Endodermal cell (in vitro differentiated cells): Measurements from ENCODE around the gene TMEM164. TPM values are rescaled to one million over a fixed set of nuclear protein-coding genes. Genes with fewer than 3 reads are reported as not detected.
A peak's percentile ranks its signal among the peaks of the same experiment; 100 is the strongest.

Source experiments
- DNase-seq: peaks from one replicate; pipeline ENCODE4 v3.0.0-alpha.2; 2017
- H3K27ac ChIP-seq: 2 replicates; pipeline ENCODE4 v1.5.1; 2013; ENCODE audit warnings: mild to moderate bottlenecking, low read depth, low read length, moderate library complexity
- H3K27me3 ChIP-seq: 2 replicates; pipeline ENCODE4 v1.6.1; 2013; ENCODE audit warnings: mild to moderate bottlenecking, low read length, moderate library complexity; ENCODE audit not compliant: insufficient read depth, control insufficient read depth, poor library complexity, severe bottlenecking
- H3K36me3 ChIP-seq: 2 replicates; pipeline ENCODE4 v1.7.0; 2013; ENCODE audit warnings: mild to moderate bottlenecking, low read length, moderate library complexity; ENCODE audit not compliant: control insufficient read depth, insufficient read depth
- H3K4me1 ChIP-seq: one replicate; pipeline ENCODE4 v1.7.0; 2013; ENCODE audit warnings: low read length; ENCODE audit not compliant: control insufficient read depth, insufficient read depth
- H3K4me3 ChIP-seq: 2 replicates; pipeline ENCODE4 v1.5.1; 2013; ENCODE audit warnings: mild to moderate bottlenecking, low read length, moderate library complexity
- H3K9ac ChIP-seq: 2 replicates; pipeline ENCODE4 v1.6.1; 2013; ENCODE audit warnings: mild to moderate bottlenecking, low read length, moderate library complexity; ENCODE audit not compliant: poor library complexity, severe bottlenecking; ENCODE audit errors: extremely low read depth
- H3K9me3 ChIP-seq: 2 replicates; pipeline ENCODE4 v1.6.1; 2013; ENCODE audit warnings: mild to moderate bottlenecking, low read length, moderate library complexity; ENCODE audit not compliant: control insufficient read depth
- H3K27ac Mint-ChIP-seq: 2 replicates; pipeline ENCODE4 v1.8.0; 2020; ENCODE audit warnings: mixed read lengths
- H3K27me3 Mint-ChIP-seq: 2 replicates; pipeline ENCODE4 v1.8.0; 2021; ENCODE audit warnings: mild to moderate bottlenecking, mixed read lengths; ENCODE audit not compliant: insufficient read depth
- H3K36me3 Mint-ChIP-seq: 2 replicates; pipeline ENCODE4 v1.8.0; 2020; ENCODE audit warnings: low read depth, mixed read lengths
- H3K4me1 Mint-ChIP-seq: 2 replicates; pipeline ENCODE4 v1.8.0; 2020; ENCODE audit warnings: mixed read lengths
- H3K4me3 Mint-ChIP-seq: 2 replicates; pipeline ENCODE4 v1.8.0; 2020; ENCODE audit warnings: mild to moderate bottlenecking, moderate library complexity, mixed read lengths
- H3K9me3 Mint-ChIP-seq: 2 replicates; pipeline ENCODE4 v1.8.0; 2020; ENCODE audit warnings: mild to moderate bottlenecking, mixed read lengths
- CTCF ChIP-seq: fragments of 200-600 bp; sonication (generic); conservative IDR thresholded peaks from 2 replicates; pipeline ENCODE4 v1.5.0; 2021; ENCODE audit warnings: antibody characterized with exemption, mild to moderate bottlenecking
- WGBS, 2 experiments: methylation state at CpG; one replicate each; pipeline versions ENCODE4 v1.1.5 to v1.1.7; 2013; ENCODE audit warnings: missing lambda C conversion rate in 2 of 2, mixed read lengths in 1 of 2; ENCODE audit not compliant: insufficient coverage in 1 of 2, insufficient read length in 1 of 2; 5-methylcytosine and 5-hydroxymethylcytosine counted together
- microRNA-seq: library from miRNA; unstranded; fragments of <30 nt; microRNA quantifications from one replicate; pipeline ENCODE4 v1.2.0, GENCODE V29; 2020; ENCODE audit warnings: borderline microRNAs expressed
- total RNA-seq, 2 donors: library from RNA; stranded (reverse); fragmentation: NEBNext Ultra II Directional in 1 of 2; extraction: Animal tissue kit (Norgen Biotek cat#: 25700) in 1 of 2; gene quantifications; 2 replicates in 1 of 2; 3 replicates in 1 of 2; pipeline ENCODE4 v1.2.1, GENCODE V29; 2021

The TMEM164 gene
- total RNA-seq, 2 donors from 2014 or later, result 30.4 to 50.7 TPM

- Histone ChIP-seq H3K4me3 (no peak overlapping the region), H3K9me3 (no peaks in the 10 kb centered on the region), H3K27me3 (no peaks in the 10 kb centered on the region), H3K27ac (no peak overlapping the region), H3K36me3 (peaks cover 9% of the 10 kb centered on the region), H3K4me1 (peaks cover 12% of the 10 kb centered on the region), H3K9ac (no peak overlapping the region)
- WGBS, 2 experiments, result 86% methylated on average over 3 of the region's 3 CpGs; no CpG with 5 or more reads in 1 of the 2 experiments
- Mint-ChIP-seq H3K4me1 (peaks cover 26% of the 10 kb centered on the region), H3K27ac (no peak overlapping the region), H3K27me3 (no peaks in the 10 kb centered on the region), H3K36me3 (no peaks in the 10 kb centered on the region), H3K4me3 (no peak overlapping the region), H3K9me3 (peaks cover 2% of the 10 kb centered on the region)
- TF ChIP-seq CTCF, result no peak
- DNase-seq, result no peak
Observed at GRCh38 chrX:110224926-110225617, 222.2 kb downstream of the TMEM164 start.

DNA sequence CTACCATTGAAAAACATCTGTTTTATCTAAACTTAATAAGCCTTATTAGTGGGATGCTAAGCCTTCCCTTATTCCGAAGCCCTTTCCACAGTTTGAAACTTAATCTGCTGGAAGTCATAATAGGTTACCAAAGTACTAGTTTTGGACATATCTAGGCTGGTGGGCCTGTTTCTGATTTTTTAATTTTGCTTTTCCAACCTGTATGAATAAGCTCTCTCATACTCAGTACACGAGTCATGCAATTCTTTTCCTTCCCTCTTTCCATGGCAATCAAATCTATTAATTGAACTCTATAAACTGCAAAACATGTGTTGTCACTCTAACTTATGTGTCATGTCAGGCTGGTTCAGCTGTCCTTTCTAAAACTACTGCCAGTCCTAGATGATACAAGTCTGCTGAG, 224.0 kb downstream of the TMEM164 start:
- Mint-ChIP-seq H3K4me3 (no peak overlapping the region), H3K27ac (no peak overlapping the region), H3K9me3 (peaks cover 21% of the 10 kb centered on the region), H3K27me3 (no peaks in the 10 kb centered on the region), H3K36me3 (peaks cover 17% of the 10 kb centered on the region), H3K4me1 (peaks cover 26% of the 10 kb centered on the region)
- Histone ChIP-seq H3K27ac (no peak overlapping the region), H3K4me1 (peaks cover 12% of the 10 kb centered on the region), H3K9ac (no peak overlapping the region), H3K27me3 (no peaks in the 10 kb centered on the region), H3K36me3 (peaks cover 9% of the 10 kb centered on the region), H3K9me3 (no peaks in the 10 kb centered on the region), H3K4me3 (no peak overlapping the region)
- no peak for TF ChIP-seq CTCF
- WGBS, 2 experiments, result 100% methylated on average over 1 to 2 of the region's 2 CpGs
- DNase-seq, result no peak

Small RNA genes lying within 50 kb of the gene (microRNA-seq; reads per million reads assigned to microRNA genes)
- gene MIR3978 (not detected), gene MIR652 (145 reads per million, percentile 79 among the genes with 10 or more reads in this experiment)
